Esophagus squamous epithelium (tissue), 5 donors: Measurements from ENCODE around the gene YKT6. TPM values are rescaled to one million over a fixed set of nuclear protein-coding genes. Genes with fewer than 3 reads are reported as not detected.

Source experiments
- DNase-seq: peaks from one replicate; lab custom pipeline; 2025; lab: John Stamatoyannopoulos, UW
- H3K27ac ChIP-seq, 4 donors: fragments of 200-600 bp; sonication (generic); one replicate each; pipeline ENCODE4 v1.5.1; 2016 to 2019; ENCODE audit warnings: mild to moderate bottlenecking in 1 of 4
- H3K27me3 ChIP-seq, 4 donors: fragments of 200-600 bp; sonication (generic); 1 replicate in 3 of 4; 2 replicates in 1 of 4; pipeline versions ENCODE4 v1.5.1 to v1.6.0; 2017 to 2021; ENCODE audit warnings: antibody characterized with exemption in 1 of 4
- H3K36me3 ChIP-seq, 3 donors: fragments of 200-600 bp; sonication (generic); one replicate each; pipeline ENCODE4 v1.5.1; 2016 to 2019
- H3K4me1 ChIP-seq, 3 donors: fragments of 200-600 bp; sonication (generic); one replicate each; pipeline ENCODE4 v1.5.1; 2017 to 2019
- H3K4me3 ChIP-seq, 4 donors: fragments of 200-600 bp; sonication (generic); 1 replicate in 3 of 4; 2 replicates in 1 of 4; pipeline ENCODE4 v1.5.1; 2016 to 2019; ENCODE audit warnings: mild to moderate bottlenecking in 2 of 4, moderate library complexity in 1 of 4
- H3K9me3 ChIP-seq, 3 donors: fragments of 200-600 bp; sonication (generic); one replicate each; pipeline ENCODE4 v1.5.1; 2016 to 2019
- POLR2A ChIP-seq, 4 donors: fragments of 450-650 bp; IDR thresholded peaks; one replicate each; pipeline ENCODE4 v1.6.1; 2017; ENCODE audit warnings: antibody characterized with exemption in 4 of 4, mild to moderate bottlenecking in 4 of 4, moderate library complexity in 3 of 4
- WGBS, 2 donors: methylation state at CpG; one replicate each; pipeline ENCODE4 v1.1.5; 2018; 5-methylcytosine and 5-hydroxymethylcytosine counted together
- intact Hi-C: fragments of 100-400 bp; cut with DNase I; formaldehyde crosslinking; loops from one replicate; pipeline ENCODE4 v1.15.0; 2022
- total RNA-seq, 4 donors: library from RNA; depleted of rRNA; stranded (reverse); fragments of >200 nt; gene quantifications; one replicate each; pipeline ENCODE4 v1.1.0, GENCODE V29; 2016
- TF ChIP-seq, protein P1 (sequence below), 6 experiments: fragments of 450-650 bp in 4 of 6; fragments of 200-600 bp in 2 of 6; sonication (generic) in 2 of 6; IDR thresholded peaks; one replicate each; pipeline ENCODE4 v1.5.1; 2016 to 2019; ENCODE audit warnings: antibody characterized with exemption in 6 of 6, mild to moderate bottlenecking in 4 of 6, moderate library complexity in 4 of 6
- donor health status: DM: yes; HTN: yes; CAD: no.

The YKT6 gene
- total RNA-seq, 4 donors from 2014 or later: 56.3 to 91.8 (median 65.1) TPM

DNA sequence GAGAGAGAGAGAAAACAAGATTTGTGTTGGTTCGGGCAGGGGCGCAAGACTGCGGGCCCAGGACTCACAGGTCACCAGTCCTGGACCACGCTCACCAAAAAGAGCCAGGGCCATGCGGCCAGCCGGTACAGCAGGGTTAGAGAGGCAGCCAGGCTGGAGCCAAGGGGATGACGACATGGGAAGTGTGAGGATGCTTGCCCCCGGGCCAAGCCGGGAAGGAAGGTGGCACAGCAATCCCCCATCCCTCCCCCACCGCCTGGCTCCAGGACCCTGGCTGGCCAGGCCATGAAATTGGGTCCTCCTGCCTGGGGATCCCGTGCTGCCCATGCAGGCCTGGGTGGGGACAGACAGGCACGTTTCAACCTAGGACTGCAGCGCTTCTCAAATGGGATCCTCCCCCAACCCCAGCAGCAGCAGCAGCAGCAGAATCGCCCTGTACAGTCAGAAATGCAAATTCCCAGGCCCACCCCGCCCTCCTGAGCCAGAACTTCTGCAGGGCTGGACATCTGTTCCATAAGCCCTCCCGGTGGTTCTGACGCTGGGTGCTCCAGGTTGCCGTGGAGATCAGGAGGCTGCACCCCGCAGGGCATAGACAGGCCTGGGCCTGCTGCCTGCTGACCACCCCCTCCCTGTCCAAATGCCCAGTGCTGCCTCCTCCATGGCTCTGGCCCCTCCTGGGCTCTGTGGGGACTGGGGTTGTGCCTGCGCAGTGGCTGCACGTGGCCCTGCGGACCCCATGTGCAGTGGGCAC is 35.0 kb downstream of the YKT6 start:
- Histone ChIP-seq H3K4me3 (no peak overlapping the region), H3K9me3 (no peaks in the 10 kb centered on the region), H3K27ac (no peak overlapping the region), H3K27me3 (peaks cover 0 to 12% (median 0%) of the 10 kb centered on the region in 4 donors), H3K4me1 (peaks cover 0 to 1% (median 0%) of the 10 kb centered on the region in 3 donors), H3K36me3 (no peaks in the 10 kb centered on the region)
- no peak for DNase-seq
- intact Hi-C loops: loop anchor here (10.0 kb wide), 1 partner anchor 329 kb away; no protein-coding TSS in a partner anchor
- TF ChIP-seq, protein P1, sequence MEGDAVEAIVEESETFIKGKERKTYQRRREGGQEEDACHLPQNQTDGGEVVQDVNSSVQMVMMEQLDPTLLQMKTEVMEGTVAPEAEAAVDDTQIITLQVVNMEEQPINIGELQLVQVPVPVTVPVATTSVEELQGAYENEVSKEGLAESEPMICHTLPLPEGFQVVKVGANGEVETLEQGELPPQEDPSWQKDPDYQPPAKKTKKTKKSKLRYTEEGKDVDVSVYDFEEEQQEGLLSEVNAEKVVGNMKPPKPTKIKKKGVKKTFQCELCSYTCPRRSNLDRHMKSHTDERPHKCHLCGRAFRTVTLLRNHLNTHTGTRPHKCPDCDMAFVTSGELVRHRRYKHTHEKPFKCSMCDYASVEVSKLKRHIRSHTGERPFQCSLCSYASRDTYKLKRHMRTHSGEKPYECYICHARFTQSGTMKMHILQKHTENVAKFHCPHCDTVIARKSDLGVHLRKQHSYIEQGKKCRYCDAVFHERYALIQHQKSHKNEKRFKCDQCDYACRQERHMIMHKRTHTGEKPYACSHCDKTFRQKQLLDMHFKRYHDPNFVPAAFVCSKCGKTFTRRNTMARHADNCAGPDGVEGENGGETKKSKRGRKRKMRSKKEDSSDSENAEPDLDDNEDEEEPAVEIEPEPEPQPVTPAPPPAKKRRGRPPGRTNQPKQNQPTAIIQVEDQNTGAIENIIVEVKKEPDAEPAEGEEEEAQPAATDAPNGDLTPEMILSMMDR (IDR thresholded peaks at IDR 0.05): no peak
- TF ChIP-seq POLR2A (IDR thresholded peaks at IDR 0.05): no peak
- WGBS, 2 donors: 64 to 74% methylated on average over 12 to 20 of the region's 22 CpGs

DNA sequence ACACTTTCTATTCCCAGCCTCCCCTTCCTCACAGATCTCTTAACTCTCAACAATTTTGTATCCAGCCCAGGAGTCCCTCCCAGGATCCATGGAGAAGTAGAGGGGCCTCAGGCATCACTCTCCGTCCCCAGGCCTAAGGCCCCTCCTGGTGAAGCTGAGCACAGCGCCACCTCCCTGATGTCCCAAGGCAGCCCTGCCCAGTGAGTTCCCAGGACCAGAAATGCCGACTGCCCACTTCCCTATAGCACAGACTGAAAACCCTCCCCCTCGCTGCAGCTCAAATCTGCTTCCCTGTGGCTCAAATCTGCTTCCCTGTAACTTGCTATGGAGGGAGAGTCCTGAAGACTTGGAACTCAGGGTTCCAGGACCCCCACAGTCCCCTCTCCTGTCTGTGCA is 35.6 kb downstream of the YKT6 start:
- DNase-seq: no peak
- TF ChIP-seq, protein P1 (IDR thresholded peaks at IDR 0.05): no peak
- no peak for TF ChIP-seq POLR2A (IDR thresholded peaks at IDR 0.05)
- H3K9me3 ChIP-seq: no peaks in the 10 kb centered on the region

DNA sequence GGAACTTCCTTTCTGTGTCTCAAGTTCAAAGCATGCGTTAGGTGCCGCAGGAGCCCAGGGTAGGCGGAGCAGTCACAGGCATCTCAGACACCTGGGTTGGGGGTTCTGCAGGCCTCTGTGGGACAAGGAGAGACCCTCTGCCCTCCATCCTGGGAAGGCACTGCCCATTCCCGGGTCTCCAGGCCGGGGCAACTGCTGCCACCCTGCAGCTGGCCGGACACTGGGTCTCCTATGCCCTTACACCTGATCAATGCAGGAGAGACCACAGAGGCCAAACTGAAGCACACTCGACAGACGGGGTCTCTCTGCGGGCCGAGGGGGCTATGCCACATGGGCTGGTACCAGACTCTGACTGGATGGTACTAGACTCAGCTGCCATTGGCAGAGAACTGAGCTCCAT is 36.9 kb downstream of the YKT6 start:
- Histone ChIP-seq H3K4me3 (no peak overlapping the region), H3K36me3 (no peaks in the 10 kb centered on the region), H3K9me3 (no peaks in the 10 kb centered on the region), H3K27me3 (peaks cover 0 to 12% (median 0%) of the 10 kb centered on the region in 4 donors), H3K4me1 (peaks cover 5 to 10% (median 5%) of the 10 kb centered on the region in 3 donors), H3K27ac (no peak overlapping the region)
- intact Hi-C loops: loop anchor here (10.0 kb wide), 1 partner anchor 327 kb away; no protein-coding TSS in a partner anchor
- no peak for DNase-seq
- WGBS, 2 donors: 67% methylated on average over 1 of the region's 10 CpGs; no CpG with 5 or more reads in 1 of the 2 donors
- TF ChIP-seq POLR2A (IDR thresholded peaks at IDR 0.05): no peak

More for the DNA sequence above, 35.6 kb downstream of the YKT6 start:
- peaks cover 0 to 12% (median 0%) of the 10 kb centered on the region in 4 donors for H3K27me3 ChIP-seq
- intact Hi-C loops: loop anchor here (10.0 kb wide), 1 partner anchor 328 kb away; no protein-coding TSS in a partner anchor
- H3K36me3 ChIP-seq: no peaks in the 10 kb centered on the region
- WGBS, 2 donors: 66 to 74% methylated on average over 2 to 4 of the region's 4 CpGs
- H3K4me3 ChIP-seq: no peak overlapping the region
- H3K27ac ChIP-seq: no peak overlapping the region
- peaks cover 3 to 7% (median 4%) of the 10 kb centered on the region in 3 donors for H3K4me1 ChIP-seq

GRCh38 chr7:44238116-44238695 is 37.4 kb downstream of the YKT6 start:
- H3K27ac ChIP-seq: no peak overlapping the region
- no peaks in the 10 kb centered on the region for H3K36me3 ChIP-seq
- 80% methylated on average over 5 of the region's 17 CpGs; no CpG with 5 or more reads in 1 of the 2 donors for WGBS, 2 donors
- intact Hi-C loops: loop anchor here (10.0 kb wide), 1 partner anchor 327 kb away; no protein-coding TSS in a partner anchor
- no peak overlapping the region for H3K4me3 ChIP-seq
- H3K9me3 ChIP-seq: no peaks in the 10 kb centered on the region
- no peak for DNase-seq
- no peak for TF ChIP-seq POLR2A (IDR thresholded peaks at IDR 0.05)
- TF ChIP-seq, protein P1 (IDR thresholded peaks at IDR 0.05): no peak
- peaks cover 5 to 10% (median 5%) of the 10 kb centered on the region in 3 donors for H3K4me1 ChIP-seq
- peaks cover 0 to 12% (median 0%) of the 10 kb centered on the region in 4 donors for H3K27me3 ChIP-seq

DNA sequence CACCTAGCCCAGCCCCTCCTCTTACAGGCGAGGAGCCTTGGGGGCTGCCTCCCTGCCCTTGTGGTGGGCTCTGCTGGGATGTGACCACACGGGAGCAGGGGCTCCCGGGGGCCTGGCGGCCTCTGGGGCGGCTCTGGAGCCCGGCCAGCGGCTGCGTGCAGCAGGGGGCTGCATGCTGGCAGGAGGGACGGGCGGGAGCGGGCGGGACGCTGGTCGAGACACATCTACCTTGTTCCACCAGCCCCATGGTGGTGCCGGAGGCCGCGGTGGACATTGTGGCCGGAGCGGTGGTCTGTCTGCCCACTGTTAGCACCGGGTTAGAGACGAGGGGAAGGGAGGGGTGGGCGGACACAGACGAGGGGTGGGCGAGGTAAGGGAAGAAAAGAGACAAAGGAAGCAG is 38.6 kb downstream of the YKT6 start:
- no peak for TF ChIP-seq POLR2A (IDR thresholded peaks at IDR 0.05)
- TF ChIP-seq, protein P1 (IDR thresholded peaks at IDR 0.05): no peak
- H3K4me1 ChIP-seq: peaks cover 5 to 10% (median 5%) of the 10 kb centered on the region in 3 donors
- 29 to 77% methylated on average over 5 to 11 of the region's 24 CpGs for WGBS, 2 donors
- no peaks in the 10 kb centered on the region for H3K9me3 ChIP-seq
- no peak overlapping the region for H3K27ac ChIP-seq
- H3K27me3 ChIP-seq: peaks cover 0 to 12% (median 0%) of the 10 kb centered on the region in 4 donors
- no peaks in the 10 kb centered on the region for H3K36me3 ChIP-seq
- H3K4me3 ChIP-seq: no peak overlapping the region
- DNase-seq: no peak
- intact Hi-C loops: loop anchor here (10.0 kb wide), 1 partner anchor 325 kb away; no protein-coding TSS in a partner anchor
